ENCODE results near the gene TLK1. TPM values are rescaled to one million over a fixed set of nuclear protein-coding genes. Genes with fewer than 3 reads are reported as not detected.

The TLK1 gene
- total and polyA plus RNA-seq, 4 donors: 7.7 to 19.6 (median 15.6) TPM

DNA sequence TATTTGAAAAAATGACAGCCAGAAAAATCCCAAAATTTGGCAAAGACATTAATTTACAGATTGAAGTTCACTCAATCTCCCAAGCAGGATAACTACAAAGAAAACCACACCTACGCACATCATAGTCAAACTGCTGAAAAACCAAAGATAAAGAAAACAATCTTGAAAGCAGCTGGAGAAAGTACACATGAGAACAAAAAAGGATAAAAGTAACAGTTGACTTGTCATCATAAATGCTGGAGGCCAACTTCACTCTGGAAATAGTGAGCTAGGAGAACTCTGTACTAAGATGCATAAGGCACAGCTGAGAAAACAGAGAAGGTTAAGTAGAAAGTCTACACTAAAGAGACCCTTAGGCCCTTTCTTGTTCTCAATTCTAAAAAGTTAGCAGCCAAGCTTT is 73.1 kb downstream of the TLK1 start:
- TF ChIP-seq, protein P1, sequence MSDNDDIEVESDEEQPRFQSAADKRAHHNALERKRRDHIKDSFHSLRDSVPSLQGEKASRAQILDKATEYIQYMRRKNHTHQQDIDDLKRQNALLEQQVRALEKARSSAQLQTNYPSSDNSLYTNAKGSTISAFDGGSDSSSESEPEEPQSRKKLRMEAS (IDR thresholded peaks at IDR 0.05): no peak
- TF ChIP-seq, protein P2, sequence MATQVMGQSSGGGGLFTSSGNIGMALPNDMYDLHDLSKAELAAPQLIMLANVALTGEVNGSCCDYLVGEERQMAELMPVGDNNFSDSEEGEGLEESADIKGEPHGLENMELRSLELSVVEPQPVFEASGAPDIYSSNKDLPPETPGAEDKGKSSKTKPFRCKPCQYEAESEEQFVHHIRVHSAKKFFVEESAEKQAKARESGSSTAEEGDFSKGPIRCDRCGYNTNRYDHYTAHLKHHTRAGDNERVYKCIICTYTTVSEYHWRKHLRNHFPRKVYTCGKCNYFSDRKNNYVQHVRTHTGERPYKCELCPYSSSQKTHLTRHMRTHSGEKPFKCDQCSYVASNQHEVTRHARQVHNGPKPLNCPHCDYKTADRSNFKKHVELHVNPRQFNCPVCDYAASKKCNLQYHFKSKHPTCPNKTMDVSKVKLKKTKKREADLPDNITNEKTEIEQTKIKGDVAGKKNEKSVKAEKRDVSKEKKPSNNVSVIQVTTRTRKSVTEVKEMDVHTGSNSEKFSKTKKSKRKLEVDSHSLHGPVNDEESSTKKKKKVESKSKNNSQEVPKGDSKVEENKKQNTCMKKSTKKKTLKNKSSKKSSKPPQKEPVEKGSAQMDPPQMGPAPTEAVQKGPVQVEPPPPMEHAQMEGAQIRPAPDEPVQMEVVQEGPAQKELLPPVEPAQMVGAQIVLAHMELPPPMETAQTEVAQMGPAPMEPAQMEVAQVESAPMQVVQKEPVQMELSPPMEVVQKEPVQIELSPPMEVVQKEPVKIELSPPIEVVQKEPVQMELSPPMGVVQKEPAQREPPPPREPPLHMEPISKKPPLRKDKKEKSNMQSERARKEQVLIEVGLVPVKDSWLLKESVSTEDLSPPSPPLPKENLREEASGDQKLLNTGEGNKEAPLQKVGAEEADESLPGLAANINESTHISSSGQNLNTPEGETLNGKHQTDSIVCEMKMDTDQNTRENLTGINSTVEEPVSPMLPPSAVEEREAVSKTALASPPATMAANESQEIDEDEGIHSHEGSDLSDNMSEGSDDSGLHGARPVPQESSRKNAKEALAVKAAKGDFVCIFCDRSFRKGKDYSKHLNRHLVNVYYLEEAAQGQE (IDR thresholded peaks at IDR 0.05): no peak
- no peak for TF ChIP-seq HNF4G (IDR thresholded peaks at IDR 0.05)
- TF ChIP-seq EGR1 (IDR thresholded peaks at IDR 0.05; ENCODE audit: low read depth in 2 of 2): no peak
- TF ChIP-seq GABPA (IDR thresholded peaks at IDR 0.05 in 1 of 2, conservative IDR thresholded peaks at IDR 0.05 in 1 of 2): no peak
- TF ChIP-seq, protein P3, sequence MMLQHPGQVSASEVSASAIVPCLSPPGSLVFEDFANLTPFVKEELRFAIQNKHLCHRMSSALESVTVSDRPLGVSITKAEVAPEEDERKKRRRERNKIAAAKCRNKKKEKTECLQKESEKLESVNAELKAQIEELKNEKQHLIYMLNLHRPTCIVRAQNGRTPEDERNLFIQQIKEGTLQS (IDR thresholded peaks at IDR 0.05): no peak
- no peaks in the 10 kb centered on the region for H3K36me3 ChIP-seq (ENCODE audit: control insufficient read depth in 4 of 4, insufficient read depth in 3 of 4, low read depth in 1 of 4, low read length in 3 of 4)
- H3K9me3 ChIP-seq (ENCODE audit: control insufficient read depth in 4 of 4, low read length in 3 of 4): no peaks in the 10 kb centered on the region
- no peaks in the 10 kb centered on the region for H3K27me3 ChIP-seq (ENCODE audit: control insufficient read depth in 4 of 4, insufficient read depth in 4 of 4, low read length in 3 of 4)
- H3K4me1 ChIP-seq (ENCODE audit: control insufficient read depth in 4 of 4, insufficient read depth in 4 of 4, low read length in 3 of 4): peaks cover 4 to 33% (median 13%) of the 10 kb centered on the region in 4 donors
- H3K4me3 ChIP-seq (ENCODE audit: low read depth in 1 of 3, low read length in 3 of 3): no peak overlapping the region
- DNase-seq (ENCODE audit: low spot score): no peak
- no peak overlapping the region for H3K27ac ChIP-seq (ENCODE audit: low read depth in 1 of 2, low read length in 2 of 2)
- 66% methylated on average over 1 of the region's 1 CpG for WGBS
- H3K9ac ChIP-seq (ENCODE audit: low read depth in 1 of 2, low read length in 2 of 2): no peak overlapping the region

DNA sequence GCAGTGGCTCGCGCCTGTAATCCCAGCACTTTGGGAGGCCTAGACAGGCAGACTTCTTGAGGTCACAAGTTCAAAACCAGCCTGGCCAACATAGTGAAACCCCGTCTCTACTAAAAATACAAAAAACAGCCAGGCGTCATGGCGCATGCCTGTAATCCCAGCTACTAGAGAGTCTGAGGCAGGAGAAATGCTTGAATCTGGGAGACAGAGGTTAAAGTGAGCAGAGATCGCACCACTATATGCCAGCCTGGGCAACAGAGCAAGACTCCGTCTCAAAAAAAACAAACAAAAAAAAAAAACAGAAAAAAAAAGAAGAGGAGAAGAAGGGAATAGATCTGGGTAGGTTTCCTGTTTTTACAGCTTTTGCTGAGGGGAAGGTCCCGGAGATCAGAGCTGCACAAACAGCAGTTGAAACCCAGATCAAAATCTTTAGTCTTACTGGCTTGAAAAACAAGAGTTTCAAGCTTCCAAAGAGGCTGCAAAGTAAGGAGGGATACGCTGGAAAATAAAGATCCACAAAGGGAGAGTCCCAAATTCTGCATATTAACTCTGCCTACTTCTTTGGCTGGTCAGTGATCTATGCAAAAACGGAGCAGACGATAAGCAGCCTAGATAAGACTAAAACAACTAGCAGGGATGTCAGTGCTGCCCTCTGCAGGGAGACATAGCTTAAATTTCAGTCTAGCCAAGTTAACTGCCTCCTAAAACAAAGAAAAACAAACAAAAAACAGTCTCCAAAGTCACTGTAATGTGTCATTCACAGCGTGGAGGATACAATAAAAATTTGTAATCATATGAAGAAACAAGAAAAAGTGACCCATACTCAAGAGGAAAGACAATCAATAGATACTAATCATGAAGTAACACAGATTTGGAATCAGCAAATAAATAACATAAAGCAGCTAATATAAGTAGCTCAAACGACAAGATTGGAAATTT is 74.1 kb downstream of the TLK1 start:
- Histone ChIP-seq H3K27ac (ENCODE audit: low read depth in 1 of 2, low read length in 2 of 2) (no peak overlapping the region), H3K36me3 (ENCODE audit: control insufficient read depth in 4 of 4, insufficient read depth in 3 of 4, low read depth in 1 of 4, low read length in 3 of 4) (no peaks in the 10 kb centered on the region), H3K9ac (ENCODE audit: low read depth in 1 of 2, low read length in 2 of 2) (no peak overlapping the region), H3K4me3 (ENCODE audit: low read depth in 1 of 3, low read length in 3 of 3) (no peak overlapping the region), H3K4me1 (ENCODE audit: control insufficient read depth in 4 of 4, insufficient read depth in 4 of 4, low read length in 3 of 4) (peaks cover 2 to 33% (median 13%) of the 10 kb centered on the region in 4 donors), H3K9me3 (ENCODE audit: control insufficient read depth in 4 of 4, low read length in 3 of 4) (no peaks in the 10 kb centered on the region), H3K27me3 (ENCODE audit: control insufficient read depth in 4 of 4, insufficient read depth in 4 of 4, low read length in 3 of 4) (no peaks in the 10 kb centered on the region)
- no peak for DNase-seq (ENCODE audit: low spot score)
- peak; percentile 68 to 79 for TF ChIP-seq RAD21 (IDR thresholded peaks at IDR 0.05)
- TF ChIP-seq, protein P3 (IDR thresholded peaks at IDR 0.05): no peak
- TF ChIP-seq FOXA2 (IDR thresholded peaks at IDR 0.05): no peak
- TF ChIP-seq JUND (IDR thresholded peaks at IDR 0.05): no peak
- no peak for TF ChIP-seq GABPA (IDR thresholded peaks at IDR 0.05 in 1 of 2, conservative IDR thresholded peaks at IDR 0.05 in 1 of 2)
- TF ChIP-seq, protein P4, sequence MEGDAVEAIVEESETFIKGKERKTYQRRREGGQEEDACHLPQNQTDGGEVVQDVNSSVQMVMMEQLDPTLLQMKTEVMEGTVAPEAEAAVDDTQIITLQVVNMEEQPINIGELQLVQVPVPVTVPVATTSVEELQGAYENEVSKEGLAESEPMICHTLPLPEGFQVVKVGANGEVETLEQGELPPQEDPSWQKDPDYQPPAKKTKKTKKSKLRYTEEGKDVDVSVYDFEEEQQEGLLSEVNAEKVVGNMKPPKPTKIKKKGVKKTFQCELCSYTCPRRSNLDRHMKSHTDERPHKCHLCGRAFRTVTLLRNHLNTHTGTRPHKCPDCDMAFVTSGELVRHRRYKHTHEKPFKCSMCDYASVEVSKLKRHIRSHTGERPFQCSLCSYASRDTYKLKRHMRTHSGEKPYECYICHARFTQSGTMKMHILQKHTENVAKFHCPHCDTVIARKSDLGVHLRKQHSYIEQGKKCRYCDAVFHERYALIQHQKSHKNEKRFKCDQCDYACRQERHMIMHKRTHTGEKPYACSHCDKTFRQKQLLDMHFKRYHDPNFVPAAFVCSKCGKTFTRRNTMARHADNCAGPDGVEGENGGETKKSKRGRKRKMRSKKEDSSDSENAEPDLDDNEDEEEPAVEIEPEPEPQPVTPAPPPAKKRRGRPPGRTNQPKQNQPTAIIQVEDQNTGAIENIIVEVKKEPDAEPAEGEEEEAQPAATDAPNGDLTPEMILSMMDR (IDR thresholded peaks at IDR 0.05; ENCODE audit: low read depth, low read length, missing input control): peak; percentile 44
- no peak for TF ChIP-seq YY1 (IDR thresholded peaks at IDR 0.05)
- TF ChIP-seq, protein P2 (IDR thresholded peaks at IDR 0.05): no peak
- no peak for TF ChIP-seq SP1 (IDR thresholded peaks at IDR 0.05)
- TF ChIP-seq NR2F2 (IDR thresholded peaks at IDR 0.05): no peak
- TF ChIP-seq TAF1 (conservative IDR thresholded peaks at IDR 0.05): no peak
- TF ChIP-seq, protein P1 (IDR thresholded peaks at IDR 0.05): no peak
- TF ChIP-seq EGR1 (IDR thresholded peaks at IDR 0.05; ENCODE audit: low read depth in 2 of 2): no peak
- TF ChIP-seq HNF4G (IDR thresholded peaks at IDR 0.05): no peak
- no peak for TF ChIP-seq ZBTB33 (IDR thresholded peaks at IDR 0.05)
- TF ChIP-seq HNF4A (conservative IDR thresholded peaks at IDR 0.05): peak in 1 of 2 donors; percentile 29
- TF ChIP-seq RXRA (IDR thresholded peaks at IDR 0.05): peak in 1 of 2 donors; percentile 13
- TF ChIP-seq FOXA1 (IDR thresholded peaks at IDR 0.05): no peak
- 56% methylated on average over 13 of the region's 13 CpGs for WGBS
